ENCODE data around the gene NARF. TPM values are rescaled to one million over a fixed set of nuclear protein-coding genes. Genes with fewer than 3 reads are reported as not detected.

NARF gene
- total RNA-seq, 1 donor from 2014 or later, result 105 TPM

DNA sequence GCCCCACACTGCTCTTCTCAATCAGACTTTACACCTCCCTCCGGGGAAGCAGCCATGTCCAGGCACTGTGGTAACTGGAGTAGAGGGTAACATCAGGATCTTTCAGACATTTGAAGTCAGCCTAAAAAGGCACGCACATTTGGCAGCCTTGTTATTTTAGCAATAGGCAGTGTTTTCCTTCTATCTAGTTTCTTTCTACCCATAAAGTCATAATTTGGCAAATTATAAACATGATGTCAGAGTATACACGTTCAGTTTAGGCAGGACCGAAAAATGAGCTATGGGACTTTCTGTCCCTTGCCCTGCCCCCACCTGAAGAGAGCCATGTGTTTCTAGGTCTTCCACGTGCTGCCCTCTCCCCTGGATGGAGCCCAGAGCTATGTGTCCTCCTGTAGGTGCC is 21.1 kb downstream of the NARF start:
- no peak for DNase-seq

DNA sequence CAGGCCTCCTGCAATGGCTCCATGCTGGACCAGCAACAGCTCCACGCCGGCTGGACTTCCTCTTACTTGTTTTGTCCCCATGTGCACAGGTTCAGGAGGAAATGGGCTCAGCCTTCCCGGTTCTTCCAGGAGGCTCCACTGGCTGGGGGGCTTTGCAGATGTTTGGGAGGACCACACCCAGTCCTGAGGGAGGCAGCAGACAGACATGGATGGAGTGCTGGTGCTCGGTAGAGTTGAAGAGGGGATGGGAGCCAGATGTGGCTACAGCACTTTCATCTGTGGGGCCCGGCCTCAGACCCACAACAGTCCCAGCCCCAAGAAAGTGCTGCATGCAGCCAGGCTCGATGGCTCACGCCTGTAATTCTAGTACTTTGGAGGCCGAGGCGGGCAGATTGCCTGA is 21.8 kb downstream of the NARF start:
- no peak for DNase-seq

DNA sequence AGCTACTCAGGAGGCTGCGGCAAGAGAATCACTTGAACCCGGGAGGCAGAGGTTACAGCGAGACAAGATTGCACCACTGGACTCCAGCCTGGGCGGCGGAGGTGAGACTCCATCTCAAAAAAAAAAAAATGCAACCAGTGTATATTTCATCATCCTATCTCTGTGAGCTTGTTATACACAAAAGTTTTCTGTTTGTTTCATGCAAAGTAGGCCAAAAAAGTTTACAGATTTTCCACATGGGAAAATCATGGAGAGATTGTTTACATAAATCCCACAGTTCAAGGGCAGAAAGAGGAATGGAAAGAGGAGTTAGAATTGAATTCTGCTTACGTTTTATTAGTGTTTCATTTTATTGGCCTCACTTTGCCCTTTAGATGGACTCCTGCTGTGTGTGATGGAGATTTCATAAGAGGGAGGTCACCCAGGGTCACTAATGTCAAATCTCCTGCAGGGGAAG is 24.7 kb downstream of the NARF start:
- no peak for DNase-seq

DNA sequence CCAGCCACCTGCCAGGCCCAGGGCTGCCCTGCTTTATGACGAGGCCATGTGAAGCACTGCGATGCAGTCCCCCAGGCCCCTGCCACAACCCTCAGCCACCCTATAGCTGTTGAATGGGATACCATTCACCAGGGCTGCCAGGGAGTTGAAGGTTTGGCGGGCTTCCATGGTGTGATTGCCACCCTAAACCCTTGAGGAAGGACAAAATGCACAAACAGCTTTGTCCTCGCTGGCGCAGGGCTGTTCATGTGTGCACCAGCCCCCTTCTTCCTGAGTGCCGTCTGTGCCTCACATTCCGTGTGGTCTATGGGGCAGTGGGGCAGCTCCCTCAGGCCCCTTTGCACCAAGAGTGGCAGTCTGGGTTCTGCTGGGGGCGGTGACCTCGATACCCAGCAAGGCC is 25.3 kb downstream of the NARF start:
- DNase-seq, result no peak

DNA sequence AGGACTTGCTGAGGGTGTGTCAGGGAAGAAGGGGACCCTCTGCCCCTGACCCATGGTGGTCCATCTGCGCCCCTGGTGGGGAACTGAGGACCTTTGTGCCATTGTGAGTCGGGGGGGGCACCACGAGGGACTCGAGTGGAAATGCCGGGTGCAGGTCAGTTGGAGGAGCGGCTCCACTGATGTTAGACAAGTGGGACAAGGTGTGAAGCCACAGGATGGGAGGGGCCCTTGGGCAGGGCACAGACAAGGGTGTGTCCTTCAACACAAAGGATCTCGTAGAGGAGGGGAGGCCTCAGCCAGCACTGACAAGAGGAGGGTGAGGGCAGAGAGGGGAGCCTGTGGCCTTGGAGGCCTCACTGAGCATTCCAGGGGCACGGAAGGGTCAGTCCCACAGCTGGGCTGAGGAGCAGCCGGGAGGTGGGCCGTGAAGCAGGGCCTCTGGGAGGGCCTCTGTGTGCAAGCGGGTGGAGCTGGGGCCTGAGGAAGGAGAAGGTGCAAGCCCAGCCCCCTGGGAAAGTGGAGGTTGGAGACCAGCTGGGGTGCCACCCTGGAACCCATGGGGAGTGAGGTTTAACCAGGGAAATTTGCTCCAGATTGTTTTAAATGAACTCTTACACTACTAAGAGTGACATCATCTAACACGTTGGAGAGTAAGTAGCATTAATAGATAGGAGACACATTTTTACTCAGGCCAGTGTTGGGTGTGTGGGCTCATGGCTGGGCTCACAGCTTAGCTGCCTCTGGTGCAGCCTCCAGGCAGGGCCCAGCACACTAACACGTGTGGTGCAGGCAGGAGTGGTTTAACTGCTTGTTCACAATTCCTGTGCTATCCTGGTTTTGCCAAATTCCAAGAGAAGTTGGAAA is 27.9 kb downstream of the NARF start:
- no peak for DNase-seq

DNA sequence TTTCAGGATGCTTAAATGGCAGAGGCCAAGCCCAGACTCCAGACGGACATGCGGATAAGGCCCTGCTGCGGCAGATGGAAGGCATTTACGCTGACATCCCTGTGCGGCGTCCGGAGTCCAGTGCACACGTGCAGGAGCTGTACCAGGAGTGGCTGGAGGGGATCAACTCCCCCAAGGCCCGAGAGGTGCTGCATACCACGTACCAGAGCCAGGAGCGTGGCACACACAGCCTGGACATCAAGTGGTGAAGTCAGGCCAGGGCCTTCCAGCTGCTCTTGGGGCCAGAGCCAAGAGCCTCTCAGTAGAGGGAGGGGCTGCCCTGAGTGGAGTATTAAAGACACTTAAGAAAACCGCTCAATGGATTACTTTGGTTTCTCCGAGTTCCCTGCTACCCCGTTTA is 29.4 kb downstream of the NARF start:
- DNase-seq, result no peak

DNA sequence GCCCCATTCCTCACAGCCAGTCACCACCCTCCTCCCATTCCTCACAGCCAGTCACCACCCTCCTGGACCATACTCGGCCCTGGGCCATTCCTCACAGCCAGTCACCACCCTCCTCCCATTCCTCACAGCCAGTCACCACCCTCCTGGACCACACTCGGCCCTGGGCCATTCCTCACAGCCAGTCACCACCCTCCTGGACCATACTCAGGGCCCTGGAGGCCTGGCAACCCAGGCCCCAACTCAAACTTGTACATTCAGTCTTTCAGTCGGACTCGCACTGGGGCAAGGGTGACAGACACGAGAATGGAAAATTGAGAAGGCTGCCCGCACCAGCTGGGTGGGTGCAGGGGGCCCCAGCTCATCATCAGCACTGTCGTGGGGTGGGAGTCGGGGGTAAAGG is 30.6 kb downstream of the NARF start:
- no peak for DNase-seq

DNA sequence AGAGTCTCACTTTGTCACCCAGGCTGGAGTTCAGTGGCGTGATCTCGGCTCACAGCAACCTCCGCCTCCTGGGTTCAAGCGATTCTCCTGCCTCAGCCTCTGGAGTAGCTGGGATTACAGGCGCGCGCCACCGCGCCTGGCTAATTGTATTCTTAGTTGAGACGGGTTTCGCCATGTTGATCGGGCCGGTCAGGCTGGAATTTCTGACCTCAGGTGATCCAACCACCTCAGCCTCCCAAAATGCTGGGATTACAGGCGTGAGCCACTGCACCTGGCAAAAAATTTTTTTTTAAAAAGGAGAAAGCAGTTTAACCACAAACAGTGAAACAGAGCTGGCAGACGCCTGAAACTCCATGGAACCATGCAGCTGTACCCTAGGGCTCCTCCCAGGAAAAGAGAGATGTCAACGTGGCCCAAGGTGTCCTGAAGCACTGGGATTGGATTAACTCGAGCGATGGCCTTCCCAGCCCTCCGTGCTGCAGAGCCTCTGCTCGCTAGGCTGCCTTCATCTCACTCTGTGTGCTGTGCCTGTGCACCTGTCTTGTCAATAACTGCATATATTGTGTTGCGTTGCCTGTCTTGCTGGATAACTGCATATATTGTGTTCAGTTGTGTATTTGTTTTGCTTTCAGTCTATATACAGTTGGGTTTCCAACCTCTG is 31.4 kb downstream of the NARF start:
- no peak for DNase-seq

DNA sequence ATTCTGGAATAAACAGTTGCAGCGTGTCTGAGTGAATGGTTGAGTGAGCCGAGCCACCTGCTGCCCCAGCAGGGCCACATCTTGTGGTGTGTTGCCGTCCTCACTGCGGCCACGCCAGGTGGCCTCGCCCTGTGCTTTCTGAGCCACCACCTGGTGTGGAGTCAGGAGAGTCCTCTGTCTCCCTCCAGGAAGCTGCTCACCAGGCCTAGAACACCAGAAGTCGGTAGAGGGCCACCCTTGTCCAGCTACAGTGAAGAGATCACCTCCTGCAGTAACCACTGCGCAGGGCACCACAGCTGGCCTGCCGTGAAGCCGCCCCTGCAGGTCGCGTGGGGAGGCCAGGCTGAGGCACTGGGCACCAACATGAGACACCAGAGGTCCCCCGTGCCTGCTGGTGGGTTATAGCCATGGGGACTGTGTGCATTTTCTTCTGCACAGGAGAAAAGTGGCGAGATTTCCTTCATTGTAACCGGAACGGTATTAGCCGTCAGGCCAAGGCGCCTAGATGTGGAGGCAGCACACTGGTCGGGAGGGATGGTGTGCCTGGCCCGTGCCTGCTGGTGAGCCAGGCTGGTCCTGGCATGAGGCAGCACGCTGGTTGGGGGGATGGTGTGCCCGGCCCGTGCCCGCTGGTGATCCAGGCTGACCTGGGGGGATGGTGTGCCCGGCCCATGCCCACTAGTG is 32.1 kb downstream of the NARF start:
- DNase-seq, result no peak

DNA sequence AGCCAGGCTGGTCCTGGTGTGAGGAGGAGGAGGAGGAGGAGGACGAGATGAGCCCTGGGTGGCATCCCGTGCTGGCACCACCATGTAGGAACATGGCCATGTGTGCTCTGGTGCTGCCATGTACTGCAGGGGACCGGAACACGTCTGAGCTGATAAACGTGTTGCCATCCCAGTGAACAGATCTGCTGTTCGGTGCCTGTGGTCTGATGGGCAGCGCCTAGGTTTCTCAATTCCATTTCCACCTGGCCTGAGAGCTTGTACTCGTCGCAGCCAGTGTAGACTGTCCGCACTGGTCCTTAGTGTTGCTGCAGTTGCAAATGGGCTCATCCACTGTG is 32.6 kb downstream of the NARF start:
- DNase-seq, result no peak

DNA sequence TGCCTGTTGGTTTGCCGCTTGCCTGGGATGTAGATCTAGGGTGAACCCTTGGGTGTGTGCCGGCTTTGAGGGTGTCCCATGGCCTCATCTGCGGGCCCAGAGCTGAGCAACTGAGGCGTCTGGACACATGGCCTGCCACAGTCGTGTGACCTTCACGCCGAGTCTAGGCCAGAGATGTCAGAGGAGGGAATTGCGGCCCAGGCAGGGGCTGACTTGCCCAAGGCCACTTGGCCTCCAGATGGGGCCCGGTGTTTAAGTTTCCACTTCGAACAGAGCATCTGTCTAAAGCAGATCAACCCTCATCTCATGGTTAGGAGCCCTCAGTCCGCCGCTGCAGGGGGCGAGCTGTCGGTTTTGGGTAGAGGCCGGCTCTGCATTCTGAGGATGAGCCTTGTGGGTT is 33.0 kb downstream of the NARF start:
- no peak for DNase-seq

DNA sequence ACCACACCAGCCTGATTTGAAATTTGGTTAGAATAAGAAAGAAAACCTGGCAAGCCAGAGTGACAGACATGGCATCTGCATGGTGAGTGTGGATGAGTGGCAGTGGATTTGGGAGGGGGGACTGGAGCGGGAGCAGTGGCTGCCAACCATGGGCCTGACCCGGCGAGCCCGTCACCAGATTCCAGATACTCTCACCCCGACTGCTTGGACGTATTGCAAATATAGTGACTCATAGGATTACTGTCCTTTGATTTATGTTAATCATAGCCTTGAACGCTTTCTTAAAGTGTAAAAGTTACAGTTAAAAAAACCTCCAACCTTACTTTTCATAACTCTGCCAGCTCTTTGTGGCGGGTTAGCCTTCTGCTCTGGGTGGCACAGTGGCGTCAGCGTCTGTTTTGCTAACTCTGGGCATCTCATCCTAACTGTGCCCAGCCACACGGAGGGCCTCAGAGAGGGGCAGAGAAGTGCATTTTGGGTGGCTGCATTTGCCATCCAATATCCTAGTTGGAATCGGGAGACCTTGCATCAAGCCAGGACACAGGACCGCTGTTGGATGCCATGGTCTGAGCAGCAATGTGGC is 34.2 kb downstream of the NARF start:
- DNase-seq, result no peak

DNA sequence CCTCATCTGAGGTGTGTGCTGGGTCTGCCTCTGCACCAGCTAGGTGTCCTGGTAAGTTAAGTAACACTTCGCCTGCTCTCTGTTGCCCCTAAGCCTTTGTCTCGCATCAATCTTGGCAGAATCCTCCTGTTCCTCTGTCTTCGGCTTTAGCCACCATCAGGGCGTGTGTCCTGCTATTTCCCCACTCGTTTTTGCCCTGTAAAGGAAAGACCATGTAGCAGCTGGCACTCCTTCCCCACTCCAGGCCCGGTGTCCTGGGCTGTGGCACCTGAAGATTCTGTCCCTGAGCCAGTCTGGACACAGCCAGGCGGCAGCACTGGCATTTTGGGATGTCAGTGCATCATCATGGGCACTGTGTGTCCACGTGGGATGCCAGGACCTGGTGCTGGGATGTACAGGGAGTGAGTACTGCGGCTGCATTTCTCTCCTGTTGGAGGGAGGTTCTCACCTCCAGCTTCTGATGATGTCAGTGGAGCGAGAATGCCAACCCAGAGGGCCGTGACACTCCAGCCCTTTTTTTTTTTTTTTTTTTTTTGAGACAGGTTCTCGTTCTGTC is 34.8 kb downstream of the NARF start:
- no peak for DNase-seq

DNA sequence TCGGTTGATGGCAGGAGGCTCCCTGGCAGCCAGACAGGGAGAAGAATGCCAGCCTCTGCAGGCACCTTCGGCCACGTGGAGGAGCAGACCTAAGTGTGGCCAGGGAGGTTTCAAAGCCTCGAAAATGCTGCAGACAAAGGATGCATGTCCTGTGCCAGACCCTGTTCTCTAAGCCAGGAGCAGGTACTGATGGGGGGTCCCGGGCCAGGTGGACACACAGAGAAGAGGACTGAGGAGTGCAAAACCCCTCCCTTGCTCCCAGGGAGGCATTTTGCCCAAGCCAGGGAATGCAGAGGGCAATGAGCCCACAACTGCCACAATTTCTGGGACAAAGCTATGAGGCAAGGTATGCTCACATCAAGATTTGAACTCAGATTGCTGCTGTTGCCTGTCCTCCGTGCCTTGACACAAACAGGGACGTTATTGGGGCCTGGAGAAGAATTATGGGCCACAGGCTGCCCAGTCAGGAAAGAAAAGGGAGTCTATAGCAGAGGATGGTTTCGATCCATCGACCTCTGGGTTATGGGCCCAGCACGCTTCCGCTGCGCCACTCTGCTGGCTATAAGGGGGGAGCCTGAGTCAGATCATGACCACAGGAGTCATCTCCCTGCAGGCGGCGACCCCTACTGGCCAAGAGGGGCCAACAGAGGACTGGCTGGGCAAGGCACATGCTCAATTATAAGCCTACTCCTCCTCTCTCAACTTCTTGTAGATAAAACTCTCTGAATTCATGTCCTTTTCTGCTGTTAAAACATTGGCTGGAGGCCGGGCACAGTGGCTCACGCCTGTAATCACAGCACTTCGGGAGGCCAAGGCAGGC is 35.9 kb downstream of the NARF start:
- peak; percentile 91 for DNase-seq

DNA sequence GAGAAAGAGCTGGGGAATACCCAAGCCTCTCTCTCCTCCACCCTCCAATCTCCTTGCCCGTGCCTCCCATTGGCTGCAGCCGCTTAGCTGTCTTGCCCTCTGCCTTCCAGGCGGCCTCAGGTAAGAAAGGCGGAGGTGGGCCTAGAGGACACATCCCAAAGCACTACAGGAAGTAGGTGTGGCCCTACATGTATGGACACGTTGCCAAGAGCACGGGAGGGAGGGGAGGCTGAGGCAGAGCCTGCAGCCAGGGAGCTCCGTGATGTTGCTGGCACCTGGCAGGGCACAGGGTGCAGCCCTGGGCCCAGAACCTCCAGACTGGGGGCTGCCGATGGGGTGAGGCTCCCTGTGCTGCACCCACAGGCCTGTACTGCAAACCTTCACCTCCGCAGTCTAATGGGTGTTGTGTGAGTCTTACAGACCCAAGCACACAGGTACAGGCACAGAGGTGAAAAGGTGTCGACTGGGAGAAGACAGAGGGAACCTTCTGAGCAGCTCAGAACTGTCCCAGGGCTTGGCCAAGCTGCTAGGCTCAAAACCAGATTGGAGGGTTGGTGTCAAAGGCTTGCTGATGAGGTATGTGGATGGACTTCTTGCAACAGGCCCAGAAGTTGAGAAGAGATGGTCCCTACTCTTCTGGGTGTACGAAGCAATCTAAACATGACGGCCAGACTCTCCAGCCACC is 37.4 kb downstream of the NARF start:
- DNase-seq, result no peak

DNA sequence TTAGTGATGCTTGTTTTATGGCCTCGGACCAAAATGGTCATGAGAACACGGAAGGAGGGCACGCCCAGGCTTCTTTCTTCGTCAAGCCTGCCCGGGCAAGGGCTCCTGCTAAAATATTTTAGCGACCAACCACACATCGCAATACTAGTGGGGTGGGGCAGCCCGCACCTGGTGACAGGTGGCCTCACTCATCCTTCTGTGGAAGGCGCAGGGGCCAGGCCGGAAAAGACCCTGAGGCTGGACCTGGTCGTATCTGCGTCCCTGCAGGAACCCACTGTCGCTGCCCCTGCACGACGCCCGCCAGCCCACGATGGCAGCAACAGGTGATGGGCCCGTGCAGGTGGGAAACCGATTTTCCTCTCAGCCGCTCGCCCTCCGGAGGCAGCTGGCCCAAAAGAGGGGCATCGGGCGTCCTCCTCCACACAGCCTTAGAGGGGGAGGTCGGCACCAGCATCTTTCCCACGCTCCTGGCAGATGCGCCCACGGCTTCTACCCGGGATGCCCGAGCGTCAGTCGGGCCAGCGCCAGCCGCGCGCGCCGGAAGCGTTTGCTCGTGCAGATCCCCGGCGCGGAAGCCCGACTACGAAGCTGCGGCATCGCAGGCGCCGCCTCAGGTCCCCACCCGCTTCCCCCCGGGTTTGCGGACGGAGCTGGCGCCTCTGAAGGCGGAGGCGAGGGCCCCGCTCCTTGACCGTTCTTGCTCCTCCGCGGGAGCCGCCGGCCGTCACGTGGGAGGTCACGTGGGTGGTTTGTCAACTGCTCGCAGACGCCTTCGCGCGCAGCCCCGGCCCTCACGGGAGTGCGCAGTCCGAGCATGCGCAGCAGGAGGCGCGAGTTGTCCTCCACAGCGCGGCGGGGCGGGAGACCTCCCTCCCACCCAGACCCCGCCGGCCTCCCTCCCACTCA is 38.2 kb downstream of the NARF start:
- peak; percentile 97 for DNase-seq

DNA sequence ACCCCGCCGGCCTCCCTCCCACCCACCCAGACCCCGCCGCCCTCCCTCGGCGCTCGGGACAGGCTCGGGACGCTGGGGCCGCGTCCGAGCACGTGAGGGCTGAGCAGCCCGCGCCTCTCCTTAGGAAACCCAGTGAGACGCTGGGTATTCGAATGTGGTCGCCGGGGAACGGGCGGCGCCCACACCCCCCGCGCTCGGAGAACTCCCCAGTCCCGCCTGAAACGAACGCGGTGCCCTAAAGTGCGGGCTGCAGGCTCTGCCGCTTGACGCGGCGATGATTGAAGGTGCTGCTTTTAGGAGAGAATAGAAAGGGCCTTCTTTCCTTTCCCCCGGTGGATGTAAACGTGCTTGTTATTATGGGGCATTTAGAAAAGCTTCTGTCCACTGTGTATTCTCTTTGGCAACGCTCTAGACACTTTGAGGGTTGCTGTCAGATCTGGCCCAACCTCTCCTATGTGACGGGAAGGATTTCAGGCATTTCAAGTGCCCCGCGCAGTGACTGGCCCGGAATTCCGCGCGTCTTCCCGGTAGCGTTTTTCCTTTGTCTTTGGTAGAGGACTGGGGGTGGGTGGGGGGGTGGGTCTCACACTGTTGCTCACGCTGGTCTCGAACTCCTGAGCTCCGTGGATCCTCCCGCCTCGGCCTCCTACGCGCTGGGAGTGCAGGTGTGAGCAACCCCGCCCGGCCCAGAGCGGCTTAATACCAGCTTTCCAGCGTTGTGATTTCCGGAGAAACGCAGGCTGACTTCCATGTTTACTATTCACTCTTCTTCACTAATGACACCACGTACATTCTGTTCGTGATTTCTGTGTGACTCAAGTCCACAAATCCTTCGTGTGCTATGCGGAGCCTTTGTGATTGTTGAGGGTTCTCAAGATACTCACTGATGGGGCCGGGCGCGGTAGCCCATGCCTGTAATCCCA is 39.2 kb downstream of the NARF start:
- peak; percentile 51 for DNase-seq

DNA sequence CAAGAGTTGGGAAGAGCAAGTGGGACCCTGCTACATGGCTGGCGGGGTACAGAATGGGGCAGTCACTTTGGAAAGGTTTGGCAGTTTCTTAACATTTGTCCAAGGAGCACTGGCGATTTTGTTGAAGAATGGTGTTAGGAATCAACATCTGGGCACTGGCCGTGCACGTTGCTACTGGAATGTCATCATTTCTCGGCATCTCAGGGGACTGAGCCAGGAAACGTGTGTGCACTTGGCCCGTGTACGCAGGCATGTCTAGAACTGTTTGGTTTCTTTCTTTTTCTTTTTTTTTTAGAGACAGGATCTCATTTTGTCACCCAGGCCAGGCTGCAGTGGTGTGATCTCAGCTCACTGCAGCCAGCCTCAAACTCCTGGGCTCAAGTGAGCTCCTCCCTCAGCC is 43.7 kb downstream of the NARF start:
- DNase-seq, result no peak

DNA sequence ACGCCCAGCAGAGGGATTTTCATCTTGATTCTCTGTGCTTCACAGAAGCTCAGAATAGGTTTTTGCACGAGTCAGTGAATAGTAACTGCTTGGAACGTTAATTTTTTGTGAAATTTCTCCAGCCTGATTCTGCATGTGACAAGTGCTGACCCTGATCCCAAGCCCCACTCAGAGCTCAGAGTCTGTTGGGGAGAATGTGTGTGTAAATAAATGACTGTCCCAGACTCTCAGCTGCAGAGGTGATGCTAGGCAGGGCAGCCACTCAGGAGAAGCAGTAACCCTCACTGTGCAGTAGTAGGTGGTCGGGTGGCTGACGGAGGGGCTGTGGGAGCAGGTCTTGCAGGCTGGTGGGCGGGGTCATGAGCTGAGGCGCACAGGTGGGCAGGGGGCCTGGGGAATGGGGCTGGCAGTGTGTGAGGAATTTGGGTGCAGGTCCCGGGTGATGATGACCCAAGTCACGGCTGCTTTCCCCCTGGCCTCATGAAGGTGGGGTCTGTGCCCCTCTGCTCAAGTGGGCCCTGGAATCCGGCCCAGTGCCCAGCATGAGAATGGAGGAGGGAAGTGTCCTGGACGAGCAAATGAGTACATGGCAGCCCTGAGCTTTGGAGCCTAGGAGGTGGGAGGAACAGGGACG is 44.7 kb downstream of the NARF start:
- DNase-seq, result no peak
